SK-N-MC (cell line): ENCODE data around the gene LDHAL6B.
A peak's percentile ranks its signal among the peaks of the same experiment; 100 is the strongest.

Source experiments
- DNase-seq: peaks from one replicate; pipeline ENCODE4 v3.0.0-alpha.2; 2011; ENCODE audit warnings: low read depth, low spot score
- H3K27ac ChIP-seq: fragments of 200-600 bp; sonication (generic); 2 replicates; pipeline ENCODE4 v1.5.1; 2016; ENCODE audit warnings: mixed run types
- H3K36me3 ChIP-seq: fragments of 200-600 bp; sonication (generic); 2 replicates; pipeline ENCODE4 v1.6.1; 2017; ENCODE audit warnings: antibody characterized with exemption, low read length, mixed read lengths; ENCODE audit not compliant: insufficient read depth
- H3K4me3 ChIP-seq: fragments of 200-600 bp; sonication (generic); 2 replicates; pipeline ENCODE4 v1.5.1; 2016
- H3K9ac ChIP-seq: fragments of 200-600 bp; sonication (generic); 2 replicates; pipeline ENCODE4 v1.8.0; 2017; ENCODE audit warnings: mixed run types, mixed read lengths; ENCODE audit not compliant: insufficient read length
- H3K9me3 ChIP-seq: fragments of 200-600 bp; sonication (generic); 2 replicates; pipeline ENCODE4 v1.6.1; 2017; ENCODE audit warnings: low read depth, mild to moderate bottlenecking, antibody characterized with exemption, low read length, moderate library complexity, mixed read lengths
- EZH2 ChIP-seq: fragments of 200-600 bp; sonication (generic); IDR thresholded peaks from one replicate; pipeline ENCODE4 v1.6.1; 2017; ENCODE audit warnings: antibody characterized with exemption
- FOXP2 ChIP-seq: optimal IDR thresholded peaks from 2 replicates; pipeline ENCODE3; 2011; ENCODE audit warnings: mild to moderate bottlenecking, moderate library complexity; ENCODE audit not compliant: insufficient read depth; ENCODE audit errors: extremely low read length, control extremely low read depth
- POLR2AphosphoS5 ChIP-seq: IDR thresholded peaks from 2 replicates; pipeline ENCODE4 v1.6.1; 2012; ENCODE audit warnings: mild to moderate bottlenecking, low read depth, low read length, borderline replicate concordance

The LDHAL6B gene

GRCh38 chr15:59166166-59166565 lies 40.5 kb upstream of the LDHAL6B start:
- H3K36me3 ChIP-seq, result no peaks in the 10 kb centered on the region
- TF ChIP-seq FOXP2, result no peak
- TF ChIP-seq EZH2, result no peak
- TF ChIP-seq POLR2AphosphoS5, result no peak
- H3K4me3 ChIP-seq, result no peak overlapping the region

GRCh38 chr15:59166601-59167265 lies 39.9 kb upstream of the LDHAL6B start:
- TF ChIP-seq EZH2 (no peak), POLR2AphosphoS5 (no peak), FOXP2 (no peak)
- DNase-seq, result no peak
- Histone ChIP-seq H3K36me3 (no peaks in the 10 kb centered on the region), H3K9ac (no peak overlapping the region), H3K27ac (no peak overlapping the region), H3K4me3 (no peak overlapping the region), H3K9me3 (no peaks in the 10 kb centered on the region)

More at GRCh38 chr15:59166166-59166565, 40.5 kb upstream of the LDHAL6B start:
- no peak for DNase-seq
- Histone ChIP-seq H3K9me3 (no peaks in the 10 kb centered on the region), H3K9ac (no peak overlapping the region), H3K27ac (no peak overlapping the region)

DNA sequence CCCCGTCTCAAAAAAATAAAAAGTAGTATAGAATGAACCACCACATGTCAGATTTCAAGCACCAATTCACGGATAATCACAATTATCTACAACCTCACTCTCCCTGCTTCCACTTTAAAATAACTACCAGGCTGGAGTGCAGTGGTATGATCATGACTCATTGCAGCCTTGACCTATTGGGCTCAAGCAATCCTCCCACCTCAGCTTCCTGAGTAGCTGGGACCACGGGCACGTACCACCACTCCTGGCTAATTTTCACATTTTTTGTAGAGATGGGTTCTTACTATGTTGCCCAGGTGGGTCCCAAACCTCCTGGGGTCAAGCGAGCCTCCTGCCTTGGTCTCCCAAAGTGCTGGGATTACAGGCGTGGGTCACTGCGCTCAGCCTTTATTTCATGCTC lies 38.1 kb upstream of the LDHAL6B start:
- H3K36me3 ChIP-seq, result no peaks in the 10 kb centered on the region
- DNase-seq, result no peak
- no peak overlapping the region for H3K9ac ChIP-seq
- no peak overlapping the region for H3K27ac ChIP-seq
- TF ChIP-seq FOXP2, result no peak
- TF ChIP-seq POLR2AphosphoS5, result no peak
- no peak for TF ChIP-seq EZH2
- no peak overlapping the region for H3K4me3 ChIP-seq
- H3K9me3 ChIP-seq, result no peaks in the 10 kb centered on the region

DNA sequence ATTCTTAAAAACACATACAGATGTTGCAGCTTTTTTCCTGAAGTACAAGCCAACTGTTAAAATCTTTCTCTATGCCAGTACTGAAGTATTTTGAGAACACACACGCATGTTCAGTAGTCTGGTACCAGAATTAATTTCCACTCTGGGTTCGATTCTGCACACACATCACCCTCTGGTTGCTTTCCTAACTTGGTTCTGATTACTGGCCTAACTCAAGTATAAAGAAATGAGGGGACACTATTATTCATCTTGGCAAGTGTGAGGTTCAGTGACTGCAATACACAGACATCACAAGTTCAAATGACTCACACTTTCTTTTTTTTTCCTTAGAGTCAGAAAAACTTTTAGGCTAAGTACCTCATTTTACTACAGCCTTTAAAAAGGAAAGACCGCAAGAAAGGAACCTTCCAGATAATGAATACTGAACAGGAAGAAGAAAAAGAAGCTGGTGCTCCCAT lies 37.4 kb upstream of the LDHAL6B start:
- no peak for DNase-seq

DNA sequence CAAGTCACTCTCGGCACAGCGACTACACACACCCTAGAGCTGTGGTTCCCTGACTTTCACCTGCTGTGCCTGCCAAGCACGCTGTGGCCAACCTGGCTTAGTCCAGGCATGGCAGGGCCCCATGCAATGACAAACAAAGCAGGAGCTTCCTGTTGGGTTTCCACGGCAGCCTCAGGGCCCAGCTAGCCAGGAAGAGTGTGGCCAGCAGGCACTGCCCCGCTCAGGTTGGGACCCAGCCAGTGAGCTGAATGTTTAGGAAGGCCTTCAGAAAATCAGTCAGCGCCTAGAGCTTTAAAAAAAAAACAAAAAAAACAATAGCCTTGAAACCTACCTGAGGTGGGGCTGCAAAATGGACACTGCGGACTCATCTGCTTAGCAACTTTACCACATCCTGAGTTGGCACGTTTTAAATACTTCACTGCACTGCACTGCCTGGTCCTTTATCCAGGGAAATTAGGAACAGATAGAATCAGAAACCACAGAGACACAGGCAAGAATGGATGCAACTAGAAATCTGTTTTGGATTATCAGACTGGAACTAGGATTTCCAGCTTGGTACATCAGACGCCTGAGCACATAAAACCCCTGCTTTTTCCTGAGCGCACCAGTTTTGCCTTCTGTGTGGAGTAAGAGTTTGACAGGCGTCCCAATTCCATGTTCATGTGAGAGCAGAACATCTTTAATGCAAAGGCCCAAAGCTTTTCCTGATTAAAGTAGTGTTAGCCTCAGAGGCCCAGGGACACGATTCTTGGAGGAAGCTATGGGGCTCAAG lies 36.2 kb upstream of the LDHAL6B start:
- Histone ChIP-seq H3K9ac (no peak overlapping the region), H3K4me3 (no peak overlapping the region), H3K36me3 (no peaks in the 10 kb centered on the region), H3K9me3 (no peaks in the 10 kb centered on the region), H3K27ac (0 out of 2 replicates have a peak overlapping the region, but pooled peaks have one; percentile 38)
- peak; percentile 26 for DNase-seq
- TF ChIP-seq POLR2AphosphoS5 (no peak), FOXP2 (no peak), EZH2 (no peak)

More for the DNA sequence above, 37.4 kb upstream of the LDHAL6B start:
- no peak overlapping the region for H3K9ac ChIP-seq
- no peak overlapping the region for H3K27ac ChIP-seq
- no peaks in the 10 kb centered on the region for H3K36me3 ChIP-seq
- no peak overlapping the region for H3K4me3 ChIP-seq
- H3K9me3 ChIP-seq, result no peaks in the 10 kb centered on the region
- no peak for TF ChIP-seq FOXP2
- TF ChIP-seq EZH2, result no peak

DNA sequence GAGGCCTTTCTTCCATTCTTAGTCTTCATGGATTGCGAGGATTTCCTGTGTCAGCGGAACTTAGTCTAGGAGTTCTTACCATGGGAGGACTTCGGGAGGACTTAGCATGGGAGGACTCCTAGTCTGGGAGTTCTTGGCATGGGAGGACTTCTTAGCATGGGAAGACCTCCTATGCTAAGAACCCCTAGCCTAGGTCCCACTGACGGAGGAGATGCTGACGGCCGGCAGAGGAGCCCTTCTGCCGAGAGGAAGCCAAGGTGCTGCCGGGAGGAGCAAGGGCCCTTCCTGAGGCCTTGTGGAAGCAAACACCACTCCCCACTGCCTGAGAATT lies 35.6 kb upstream of the LDHAL6B start:
- no peak for DNase-seq
- no peak overlapping the region for H3K4me3 ChIP-seq
- no peaks in the 10 kb centered on the region for H3K36me3 ChIP-seq
- H3K9me3 ChIP-seq, result no peaks in the 10 kb centered on the region
- no peak for TF ChIP-seq EZH2
- H3K9ac ChIP-seq, result no peak overlapping the region
- H3K27ac ChIP-seq, result 0 out of 2 replicates have a peak overlapping the region, but pooled peaks have one; percentile 38

- Histone ChIP-seq H3K27ac (no peak overlapping the region), H3K36me3 (no peaks in the 10 kb centered on the region), H3K4me3 (no peak overlapping the region), H3K9ac (no peak overlapping the region), H3K9me3 (no peaks in the 10 kb centered on the region)
- no peak for DNase-seq
- TF ChIP-seq FOXP2, result no peak
These were observed 34.2 kb upstream of the LDHAL6B start for GRCh38 chr15:59172289-59172901.

DNA sequence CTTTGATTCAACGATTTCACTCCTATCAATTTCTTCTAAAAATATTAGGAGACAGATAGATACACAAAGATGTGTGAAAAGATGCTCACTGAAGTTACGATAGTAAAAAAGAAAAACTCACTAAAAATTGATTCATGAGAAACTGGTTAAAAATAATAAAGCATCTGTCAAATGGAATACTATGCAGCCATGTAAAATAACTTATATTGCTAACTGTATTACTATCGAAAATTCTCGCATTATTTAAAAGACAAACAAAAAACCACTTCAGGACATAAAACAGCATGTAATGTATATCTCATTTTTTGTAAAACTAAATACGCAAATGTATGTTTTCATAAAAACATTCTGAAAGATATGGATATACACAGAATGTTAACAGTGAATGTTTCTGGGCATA lies 33.4 kb upstream of the LDHAL6B start:
- no peak overlapping the region for H3K9ac ChIP-seq
- no peak for DNase-seq
- no peak overlapping the region for H3K27ac ChIP-seq
- no peaks in the 10 kb centered on the region for H3K9me3 ChIP-seq
- H3K4me3 ChIP-seq, result no peak overlapping the region
- TF ChIP-seq FOXP2 (no peak), EZH2 (no peak), POLR2AphosphoS5 (no peak)
- no peaks in the 10 kb centered on the region for H3K36me3 ChIP-seq
